HEK293 (cell line): ENCODE data around the gene WDSUB1.

Experiments used
- CTCF ChIA-PET: fragments of 350-600 bp; formaldehyde crosslinking; extraction: SDS; loops from one replicate; lab custom pipeline; 2021; ENCODE audit warnings: antibody characterized with exemption; lab: Yijun Ruan, JAX
- POLR2A ChIA-PET: fragments of 300-600 bp; formaldehyde crosslinking; extraction: SDS; loops from one replicate; lab custom pipeline; 2020; ENCODE audit warnings: antibody characterized with exemption, inconsistent platforms; lab: Yijun Ruan, JAX
- H3K27ac ChIP-seq: fragments of 200-500 bp; sonication (Bioruptor generic); 2 replicates; pipeline ENCODE4 v1.5.1; 2014; ENCODE audit warnings: low read depth, low read length, control low read depth, inconsistent platforms; ENCODE audit errors: extremely low read depth
- H3K36me3 ChIP-seq, 2 experiments: fragments of 200-500 bp in 1 of 2; sonication (Bioruptor generic) in 1 of 2; 1 replicate in 1 of 2; 2 replicates in 1 of 2; pipeline ENCODE4 v1.5.1; 2014 to 2017; ENCODE audit warnings: inconsistent platforms in 2 of 2, low read length in 2 of 2; ENCODE audit not compliant: control insufficient read depth in 2 of 2, insufficient read depth in 1 of 2
- H3K4me1 ChIP-seq: fragments of 200-500 bp; sonication (Bioruptor generic); 2 replicates; pipeline ENCODE4 v1.5.1; 2014; ENCODE audit warnings: mild to moderate bottlenecking, low read length, inconsistent platforms; ENCODE audit not compliant: control insufficient read depth, insufficient read depth
- H3K4me3 ChIP-seq: 2 replicates; pipeline ENCODE4 v1.5.1; 2011; ENCODE audit warnings: low read depth, mild to moderate bottlenecking, control low read depth, low read length, moderate library complexity
- H3K9me3 ChIP-seq: fragments of 200-500 bp; sonication (Bioruptor generic); 2 replicates; pipeline ENCODE4 v1.5.1; 2014; ENCODE audit warnings: low read depth, low read length, inconsistent platforms; ENCODE audit not compliant: control insufficient read depth, insufficient read depth
- ELK4 ChIP-seq: IDR thresholded peaks from 2 replicates; pipeline ENCODE4 v1.6.1; 2011; ENCODE audit warnings: mild to moderate bottlenecking, low read depth, low read length, borderline replicate concordance
- KLF9 ChIP-seq: fragments of 450-650 bp; formaldehyde crosslinking; IDR thresholded peaks from 2 replicates; pipeline ENCODE4 v1.5.1; 2016; ENCODE audit warnings: missing biosample characterization, missing genetic modification characterization, low read depth
- MZF1 ChIP-seq: fragments of 450-650 bp; formaldehyde crosslinking; IDR thresholded peaks from 2 replicates; pipeline ENCODE4 v1.5.1; 2017; ENCODE audit warnings: missing biosample characterization, missing genetic modification characterization, borderline replicate concordance
- OSR2 ChIP-seq: fragments of 450-650 bp; formaldehyde crosslinking; IDR thresholded peaks from 2 replicates; pipeline ENCODE4 v1.5.1; 2016; ENCODE audit warnings: missing biosample characterization, missing genetic modification characterization
- PRDM10 ChIP-seq: fragments of 450-650 bp; formaldehyde crosslinking; IDR thresholded peaks from 2 replicates; pipeline ENCODE4 v1.5.1; 2016; ENCODE audit warnings: missing biosample characterization, missing genetic modification characterization
- REST ChIP-seq: fragments of 450-650 bp; formaldehyde crosslinking; IDR thresholded peaks from 2 replicates; pipeline ENCODE4 v1.5.1; 2016; ENCODE audit warnings: missing biosample characterization, missing genetic modification characterization
- SALL2 ChIP-seq: fragments of 450-650 bp; formaldehyde crosslinking; IDR thresholded peaks from 2 replicates; pipeline ENCODE4 v1.5.0; 2017; ENCODE audit warnings: missing biosample characterization, mild to moderate bottlenecking, missing genetic modification characterization, borderline replicate concordance
- SCRT2 ChIP-seq: fragments of 450-650 bp; formaldehyde crosslinking; IDR thresholded peaks from 2 replicates; pipeline ENCODE4 v1.5.1; 2016; ENCODE audit warnings: missing biosample characterization, missing genetic modification characterization
- ZBTB17 ChIP-seq: fragments of 450-650 bp; formaldehyde crosslinking; IDR thresholded peaks from 2 replicates; pipeline ENCODE4 v1.5.1; 2016; ENCODE audit warnings: missing biosample characterization, missing genetic modification characterization
- ZBTB48 ChIP-seq: fragments of 450-650 bp; formaldehyde crosslinking; IDR thresholded peaks from 2 replicates; pipeline ENCODE4 v1.5.1; 2016; ENCODE audit warnings: missing biosample characterization, missing genetic modification characterization
- ZNF280C ChIP-seq: fragments of 450-650 bp; formaldehyde crosslinking; IDR thresholded peaks from 2 replicates; pipeline ENCODE4 v1.5.1; 2016; ENCODE audit warnings: missing biosample characterization, missing genetic modification characterization
- ZNF518A ChIP-seq: fragments of 450-650 bp; formaldehyde crosslinking; conservative IDR thresholded peaks from 2 replicates; pipeline ENCODE4 v1.5.1; 2016; ENCODE audit warnings: low read depth, missing biosample characterization, missing genetic modification characterization
- ZNF654 ChIP-seq: fragments of 450-650 bp; formaldehyde crosslinking; IDR thresholded peaks from 2 replicates; pipeline ENCODE4 v1.5.1; 2016; ENCODE audit warnings: low read depth, missing biosample characterization, missing genetic modification characterization
- ZXDB ChIP-seq: fragments of 450-650 bp; formaldehyde crosslinking; IDR thresholded peaks from 2 replicates; pipeline ENCODE4 v1.5.1; 2016; ENCODE audit warnings: missing biosample characterization, missing genetic modification characterization

WDSUB1 gene

GRCh38 chr2:159204381-159205144 is 81.9 kb downstream of the WDSUB1 start (continued):
- no peak for TF ChIP-seq ZNF280C (tag by site-specific recombination)
- TF ChIP-seq OSR2: no peak
- TF ChIP-seq ZNF518A (tag by site-specific recombination): no peak
- TF ChIP-seq PRDM10 (tag by site-specific recombination): no peak
- TF ChIP-seq KLF9 (tag by site-specific recombination): no peak
- TF ChIP-seq REST (tag by site-specific recombination): no peak
- TF ChIP-seq, all 188 proteins: peak for 0

GRCh38 chr2:159202568-159203071 is 83.9 kb downstream of the WDSUB1 start:
- peaks cover 0 to 72% of the 10 kb centered on the region in 2 experiments; a peak in 1 of 3 replicates for H3K36me3 ChIP-seq
- CTCF ChIA-PET: no interaction called here
- no peaks in the 10 kb centered on the region for H3K9me3 ChIP-seq
- POLR2A ChIA-PET: no interaction called here
- H3K4me1 ChIP-seq: no peaks in the 10 kb centered on the region
- no peak overlapping the region for H3K27ac ChIP-seq
- TF ChIP-seq ELK4 (no peak), SALL2 (tag by site-specific recombination) (no peak), ZBTB17 (tag by site-specific recombination) (no peak), ZXDB (no peak), ZNF654 (tag by site-specific recombination) (no peak), ZBTB48 (tag by site-specific recombination) (no peak), MZF1 (tag by site-specific recombination) (no peak), SCRT2 (tag by site-specific recombination) (no peak)
- H3K4me3 ChIP-seq: no peak overlapping the region
